OCI-LY1 (cell line): Measurements from ENCODE around the gene ACOT12.

Experiments
- H2AFZ ChIP-seq: fragments of 200-600 bp; sonication (generic), shearing (Covaris generic); 2 replicates; pipeline ENCODE4 v1.6.0; 2014; ENCODE audit warnings: antibody characterized with exemption, mild to moderate bottlenecking, low read length
- H3F3A ChIP-seq: fragments of 200-600 bp; sonication (generic), shearing (Covaris generic); 2 replicates; pipeline ENCODE4 v1.6.0; 2014; ENCODE audit warnings: mild to moderate bottlenecking, antibody characterized with exemption, low read length, moderate library complexity; ENCODE audit not compliant: insufficient read depth
- H3K27ac ChIP-seq: fragments of 200-600 bp; sonication (generic); 2 replicates; pipeline ENCODE4 v1.5.1; 2014; ENCODE audit warnings: low read length, mixed run types, mild to moderate bottlenecking, low read depth; ENCODE audit not compliant: poor library complexity, severe bottlenecking
- H3K27me3 ChIP-seq: fragments of 200-600 bp; sonication (generic); 2 replicates; pipeline ENCODE4 v1.6.0; 2014; ENCODE audit warnings: antibody characterized with exemption, mild to moderate bottlenecking, low read length, moderate library complexity; ENCODE audit not compliant: insufficient read depth
- H3K36me3 ChIP-seq: fragments of 200-600 bp; sonication (generic); 2 replicates; pipeline ENCODE4 v1.6.1; 2014; ENCODE audit warnings: mild to moderate bottlenecking, antibody characterized with exemption, low read length, moderate library complexity, mixed read lengths; ENCODE audit not compliant: insufficient read depth
- H3K4me1 ChIP-seq: fragments of 200-600 bp; sonication (generic); 2 replicates; pipeline ENCODE4 v1.5.1; 2014; ENCODE audit warnings: mild to moderate bottlenecking, low read length, moderate library complexity; ENCODE audit not compliant: insufficient read depth, severe bottlenecking
- H3K4me2 ChIP-seq: fragments of 200-600 bp; sonication (generic), shearing (Covaris generic); 2 replicates; pipeline ENCODE4 v1.6.1; 2014; ENCODE audit warnings: low read length
- H3K4me3 ChIP-seq: fragments of 200-600 bp; sonication (generic); 2 replicates; pipeline ENCODE4 v1.5.1; 2014; ENCODE audit warnings: low read length, low read depth, mild to moderate bottlenecking, mixed read lengths; ENCODE audit not compliant: poor library complexity, severe bottlenecking
- H3K79me2 ChIP-seq: fragments of 200-600 bp; shearing (Covaris generic); 2 replicates; pipeline ENCODE4 v1.6.1; 2016; ENCODE audit warnings: mixed run types, low read length, mixed read lengths; ENCODE audit not compliant: insufficient read depth
- H3K9ac ChIP-seq: fragments of 200-600 bp; sonication (generic), shearing (Covaris generic); 2 replicates; pipeline ENCODE4 v1.6.1; 2014; ENCODE audit warnings: mild to moderate bottlenecking, low read length, mixed read lengths
- H3K9me2 ChIP-seq: fragments of 200-600 bp; sonication (generic), shearing (Covaris generic); 2 replicates; pipeline ENCODE4 v1.6.1; 2014; ENCODE audit warnings: low read depth, mild to moderate bottlenecking, low read length, mixed read lengths
- H3K9me3 ChIP-seq: fragments of 200-600 bp; shearing (Covaris generic); 2 replicates; pipeline ENCODE4 v1.6.1; 2014; ENCODE audit warnings: low read length, mixed read lengths
- H4K20me1 ChIP-seq: fragments of 200-600 bp; sonication (generic), shearing (Covaris generic); 2 replicates; pipeline ENCODE4 v1.6.0; 2016; ENCODE audit warnings: mild to moderate bottlenecking, low read length; ENCODE audit not compliant: insufficient read depth
- EZH2 ChIP-seq: fragments of 200-600 bp; sonication (generic), shearing (Covaris generic); IDR thresholded peaks from 2 replicates; pipeline ENCODE4 v1.8.0; 2017; ENCODE audit warnings: borderline replicate concordance, mixed run types, mild to moderate bottlenecking, antibody characterized with exemption, low read length, moderate library complexity, mixed read lengths
- TF ChIP-seq, protein P1 (sequence below): fragments of 200-600 bp; sonication (generic), shearing (Covaris generic); IDR thresholded peaks from 2 replicates; pipeline ENCODE4 v1.5.1; 2017; ENCODE audit warnings: mild to moderate bottlenecking, antibody characterized with exemption, low read length, moderate library complexity, mixed read lengths

Gene ACOT12

GRCh38 chr5:81313686-81314085, 80.2 kb downstream of the ACOT12 start:
- no peaks in the 10 kb centered on the region for H3F3A ChIP-seq
- peaks cover 42% of the 10 kb centered on the region for H3K36me3 ChIP-seq
- H3K27ac ChIP-seq, result no peak overlapping the region
- no peak overlapping the region for H3K9ac ChIP-seq
- H4K20me1 ChIP-seq, result no peaks in the 10 kb centered on the region
- no peaks in the 10 kb centered on the region for H3K4me1 ChIP-seq
- H3K4me3 ChIP-seq, result no peak overlapping the region
- H3K9me3 ChIP-seq, result no peaks in the 10 kb centered on the region
- H3K9me2 ChIP-seq, result no peaks in the 10 kb centered on the region
- TF ChIP-seq EZH2, result no peak
- TF ChIP-seq, protein P1, sequence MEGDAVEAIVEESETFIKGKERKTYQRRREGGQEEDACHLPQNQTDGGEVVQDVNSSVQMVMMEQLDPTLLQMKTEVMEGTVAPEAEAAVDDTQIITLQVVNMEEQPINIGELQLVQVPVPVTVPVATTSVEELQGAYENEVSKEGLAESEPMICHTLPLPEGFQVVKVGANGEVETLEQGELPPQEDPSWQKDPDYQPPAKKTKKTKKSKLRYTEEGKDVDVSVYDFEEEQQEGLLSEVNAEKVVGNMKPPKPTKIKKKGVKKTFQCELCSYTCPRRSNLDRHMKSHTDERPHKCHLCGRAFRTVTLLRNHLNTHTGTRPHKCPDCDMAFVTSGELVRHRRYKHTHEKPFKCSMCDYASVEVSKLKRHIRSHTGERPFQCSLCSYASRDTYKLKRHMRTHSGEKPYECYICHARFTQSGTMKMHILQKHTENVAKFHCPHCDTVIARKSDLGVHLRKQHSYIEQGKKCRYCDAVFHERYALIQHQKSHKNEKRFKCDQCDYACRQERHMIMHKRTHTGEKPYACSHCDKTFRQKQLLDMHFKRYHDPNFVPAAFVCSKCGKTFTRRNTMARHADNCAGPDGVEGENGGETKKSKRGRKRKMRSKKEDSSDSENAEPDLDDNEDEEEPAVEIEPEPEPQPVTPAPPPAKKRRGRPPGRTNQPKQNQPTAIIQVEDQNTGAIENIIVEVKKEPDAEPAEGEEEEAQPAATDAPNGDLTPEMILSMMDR, result no peak
- H3K4me2 ChIP-seq, result no peak overlapping the region
- H3K27me3 ChIP-seq, result no peaks in the 10 kb centered on the region
- H2AFZ ChIP-seq, result no peak overlapping the region
- H3K79me2 ChIP-seq, result no peaks in the 10 kb centered on the region

GRCh38 chr5:81313278-81313677, 80.7 kb downstream of the ACOT12 start:
- H3K9ac ChIP-seq, result no peak overlapping the region
- H3K9me3 ChIP-seq, result no peaks in the 10 kb centered on the region
- H3K27me3 ChIP-seq, result no peaks in the 10 kb centered on the region
- no peak overlapping the region for H3K4me2 ChIP-seq
- H3K4me1 ChIP-seq, result no peaks in the 10 kb centered on the region
- no peaks in the 10 kb centered on the region for H3F3A ChIP-seq
- no peak overlapping the region for H3K27ac ChIP-seq
- H2AFZ ChIP-seq, result no peak overlapping the region
- no peaks in the 10 kb centered on the region for H3K79me2 ChIP-seq
- H3K36me3 ChIP-seq, result peaks cover 42% of the 10 kb centered on the region
- no peak for TF ChIP-seq EZH2
- TF ChIP-seq, protein P1, result no peak
- H4K20me1 ChIP-seq, result no peaks in the 10 kb centered on the region
- no peaks in the 10 kb centered on the region for H3K9me2 ChIP-seq
- H3K4me3 ChIP-seq, result no peak overlapping the region

GRCh38 chr5:81310402-81311063, 83.4 kb downstream of the ACOT12 start:
- Histone ChIP-seq H3K27ac (no peak overlapping the region), H3K27me3 (no peaks in the 10 kb centered on the region), H3K9ac (no peak overlapping the region), H3K4me2 (no peak overlapping the region), H4K20me1 (no peaks in the 10 kb centered on the region), H3F3A (no peaks in the 10 kb centered on the region), H3K36me3 (peaks cover 46% of the 10 kb centered on the region), H3K4me3 (no peak overlapping the region), H3K9me3 (no peaks in the 10 kb centered on the region), H3K79me2 (no peaks in the 10 kb centered on the region), H3K4me1 (no peaks in the 10 kb centered on the region), H2AFZ (no peak overlapping the region), H3K9me2 (no peaks in the 10 kb centered on the region)
- TF ChIP-seq, protein P1, result no peak
- no peak for TF ChIP-seq EZH2
